Liver (tissue), 3 donors: ENCODE measurements around the gene NEIL1.
"Not testable (repeated sequence)": the region's sequence is repeated elsewhere in the genome, so short reads cannot be mapped to it uniquely, and the experiment has no call there.

Experiments
- ATF3 ChIP-seq: IDR thresholded peaks from 2 replicates; pipeline ENCODE4 v1.6.1; 2016; ENCODE audit warnings: antibody characterized with exemption
- CTCF ChIP-seq: fragments of 150-350 bp; IDR thresholded peaks from 2 replicates; pipeline ENCODE4 v1.5.1; 2017; ENCODE audit warnings: improper control_type of control experiment, low read depth, low read length; ENCODE audit not compliant: missing input control
- HNF4G ChIP-seq: IDR thresholded peaks from 2 replicates; pipeline ENCODE4 v1.6.1; 2016; ENCODE audit warnings: antibody characterized with exemption
- JUND ChIP-seq, 2 donors: IDR thresholded peaks; 2 replicates each; pipeline ENCODE4 v1.6.1; 2016; ENCODE audit warnings: antibody characterized with exemption in 2 of 2
- RAD21 ChIP-seq, 2 donors: IDR thresholded peaks; 2 replicates each; pipeline ENCODE4 v1.6.1; 2016; ENCODE audit warnings: antibody characterized with exemption in 2 of 2, mild to moderate bottlenecking in 2 of 2
- TAF1 ChIP-seq: conservative IDR thresholded peaks from 2 replicates; pipeline ENCODE4 v1.6.1; 2016; ENCODE audit warnings: antibody characterized with exemption, mild to moderate bottlenecking
- YY1 ChIP-seq: IDR thresholded peaks from 2 replicates; pipeline ENCODE4 v1.6.1; 2016; ENCODE audit warnings: antibody characterized with exemption, mild to moderate bottlenecking
- ZBTB33 ChIP-seq: IDR thresholded peaks from 2 replicates; pipeline ENCODE4 v1.6.1; 2016; ENCODE audit warnings: antibody characterized with exemption
- donor health status: healthy.
- donor health status: healthy.

GRCh38 chr15:75383986-75384385 is 37.1 kb downstream of the NEIL1 start:
- TF ChIP-seq CTCF; TAF1; ZBTB33; JUND (IDR thresholded peaks at IDR 0.05); ATF3; RAD21 (IDR thresholded peaks at IDR 0.05); HNF4G; YY1: not testable (repeated sequence)
